GM12891 (cell line): ENCODE data around the gene ETV6.

ENCODE experiments used
- PAX5 ChIP-seq: IDR thresholded peaks from 2 replicates; pipeline ENCODE4 v1.6.1; 2011; ENCODE audit warnings: low read length, moderate library complexity, mild to moderate bottlenecking; ENCODE audit not compliant: insufficient read depth, severe bottlenecking
- POLR2A ChIP-seq: IDR thresholded peaks from 2 replicates; pipeline ENCODE4 v1.6.1; 2011; ENCODE audit warnings: low read depth, low read length, control low read depth
- POLR2AphosphoS5 ChIP-seq: IDR thresholded peaks from 2 replicates; pipeline ENCODE4 v1.6.1; 2011; ENCODE audit warnings: low read depth, low read length, control low read depth
- POU2F2 ChIP-seq: IDR thresholded peaks from 2 replicates; pipeline ENCODE4 v1.6.1; 2011; ENCODE audit warnings: low read depth, mild to moderate bottlenecking, control low read depth, low read length, moderate library complexity
- SPI1 ChIP-seq: IDR thresholded peaks from 2 replicates; pipeline ENCODE4 v1.6.1; 2011; ENCODE audit warnings: low read depth, low read length, control low read depth
- TAF1 ChIP-seq: IDR thresholded peaks from 2 replicates; pipeline ENCODE4 v1.6.1; 2011; ENCODE audit warnings: low read depth, low read length, control low read depth

DNA sequence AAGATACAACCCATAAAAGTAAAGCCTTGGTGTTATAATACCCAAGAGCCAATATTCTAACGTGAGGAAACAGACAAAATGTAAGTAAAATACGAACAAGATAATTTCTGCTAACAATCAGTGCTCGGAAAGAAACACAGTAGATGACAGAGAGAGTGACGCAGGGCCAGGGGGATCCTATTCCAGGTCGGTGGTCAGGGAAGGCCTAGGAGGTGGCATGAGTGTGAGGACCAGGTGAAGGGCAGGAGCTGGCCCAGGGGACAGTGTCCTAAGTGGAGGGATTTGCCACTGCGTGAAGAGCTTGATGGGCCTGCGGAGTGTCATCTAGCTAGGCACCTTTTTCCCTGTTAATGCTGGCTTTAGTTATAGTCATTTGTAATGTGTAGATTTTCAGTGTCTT, 35.3 kb downstream of the ETV6 start:
- TF ChIP-seq POLR2A = no peak
- no peak for TF ChIP-seq POLR2AphosphoS5
- no peak for TF ChIP-seq TAF1
- no peak for TF ChIP-seq SPI1
- TF ChIP-seq PAX5 = no peak
- no peak for TF ChIP-seq POU2F2
